Ammon's horn (tissue), 1 donor: ENCODE data around the gene SRRM3.
"Not testable (repeated sequence)": the region's sequence is repeated elsewhere in the genome, so short reads cannot be mapped to it uniquely, and the experiment has no call there.

Experiments
- DNase-seq: peaks from one replicate; pipeline ENCODE4 v3.0.0-alpha.2; 2016; ENCODE audit warnings: low spot score

Gene SRRM3

DNA sequence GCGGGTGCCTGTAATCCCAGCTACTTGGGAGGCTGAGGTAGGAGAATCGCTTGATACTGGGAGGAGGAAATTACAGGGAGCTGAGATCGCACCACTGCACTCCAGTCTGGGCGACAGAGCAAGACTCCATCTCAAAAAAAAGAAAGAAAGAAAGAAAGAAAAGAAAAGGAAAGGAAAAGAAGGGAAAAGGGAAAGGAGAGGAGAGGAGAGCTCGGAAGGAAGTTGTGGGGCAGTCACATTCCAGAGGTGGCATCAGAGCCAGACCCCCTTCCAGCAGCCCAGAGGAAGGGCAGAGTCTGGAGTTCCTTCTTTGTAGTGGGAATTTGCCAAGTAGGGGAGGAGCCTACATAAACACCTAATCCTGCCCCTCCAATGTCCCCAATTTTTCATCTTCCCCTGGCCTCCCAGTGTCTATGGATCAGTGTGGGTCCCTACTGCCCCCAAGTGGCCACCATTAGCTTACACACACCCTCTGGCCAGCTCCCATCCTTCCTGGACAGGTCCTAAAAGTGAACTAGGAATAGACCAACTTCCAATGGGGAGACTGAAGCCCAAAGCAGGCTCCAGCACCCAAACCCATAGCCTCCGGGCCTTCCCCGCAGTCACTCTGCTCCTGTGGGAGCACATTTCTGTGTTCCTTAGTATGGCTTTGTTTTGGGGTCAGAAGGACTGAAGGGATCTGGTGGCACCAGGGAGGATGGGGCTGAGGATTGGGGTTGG is 61.1 kb downstream of the SRRM3 start:
- peak; percentile 75 for DNase-seq

DNA sequence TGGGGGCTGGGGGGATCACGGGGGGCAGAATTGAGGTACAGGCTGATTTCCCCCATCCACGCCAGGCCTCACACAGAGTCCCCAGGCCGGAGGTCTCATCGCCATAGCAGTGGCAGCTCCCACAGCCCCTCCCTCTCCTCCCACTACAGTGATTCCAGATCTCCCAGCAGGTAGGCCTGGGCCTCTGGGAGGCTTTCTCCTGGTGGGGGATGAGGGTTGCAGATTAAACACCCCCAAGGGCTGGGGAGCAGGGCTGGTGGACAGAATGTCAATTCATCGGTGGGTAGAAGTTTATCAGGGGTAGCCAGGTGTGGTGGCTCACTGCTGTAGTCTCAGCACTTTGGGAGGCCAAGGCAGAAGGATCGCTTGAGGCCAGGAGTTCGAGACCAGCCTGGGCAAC is 63.6 kb downstream of the SRRM3 start:
- no peak for DNase-seq

DNA sequence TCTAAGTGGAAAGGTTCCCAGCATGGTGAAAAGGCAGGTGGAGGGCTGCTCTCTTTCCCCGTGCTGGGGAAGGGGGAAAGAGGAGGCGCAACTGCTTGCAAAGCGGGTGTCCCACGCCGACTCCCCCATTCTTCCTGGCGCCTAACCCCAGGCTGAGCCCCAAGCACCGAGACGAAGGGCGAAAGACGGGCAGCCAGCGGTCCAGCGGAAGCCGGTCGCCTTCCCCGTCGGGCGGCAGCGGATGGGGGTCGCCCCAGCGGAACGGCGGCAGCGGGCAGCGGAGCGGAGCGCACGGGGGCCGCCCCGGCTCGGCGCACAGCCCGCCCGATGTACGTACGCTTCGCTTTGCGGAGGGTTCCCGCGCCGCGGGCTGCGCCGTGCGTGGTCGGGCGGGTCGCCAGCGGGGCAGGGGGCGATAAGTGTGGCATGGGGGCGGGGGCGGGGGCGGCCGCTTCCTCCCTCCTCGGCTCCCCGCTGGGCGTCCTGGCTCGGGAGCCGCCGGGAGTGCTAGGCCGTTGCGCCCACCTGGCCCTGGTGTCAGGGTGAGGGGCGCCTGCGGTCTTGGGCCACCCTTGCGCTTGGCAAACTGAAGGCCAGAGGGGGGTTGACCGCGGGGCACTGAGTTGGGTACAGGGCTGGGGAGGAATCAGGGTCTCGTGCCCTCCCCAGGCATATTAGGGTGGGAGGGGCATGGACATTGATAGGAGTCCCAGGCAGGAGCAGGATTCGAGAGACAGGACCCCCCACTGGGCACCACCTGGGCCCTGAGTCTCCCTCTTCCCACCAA is 65.6 kb downstream of the SRRM3 start:
- DNase-seq: no peak

GRCh38 chr7:76267894-76268183 is 66.1 kb downstream of the SRRM3 start:
- DNase-seq: no peak

DNA sequence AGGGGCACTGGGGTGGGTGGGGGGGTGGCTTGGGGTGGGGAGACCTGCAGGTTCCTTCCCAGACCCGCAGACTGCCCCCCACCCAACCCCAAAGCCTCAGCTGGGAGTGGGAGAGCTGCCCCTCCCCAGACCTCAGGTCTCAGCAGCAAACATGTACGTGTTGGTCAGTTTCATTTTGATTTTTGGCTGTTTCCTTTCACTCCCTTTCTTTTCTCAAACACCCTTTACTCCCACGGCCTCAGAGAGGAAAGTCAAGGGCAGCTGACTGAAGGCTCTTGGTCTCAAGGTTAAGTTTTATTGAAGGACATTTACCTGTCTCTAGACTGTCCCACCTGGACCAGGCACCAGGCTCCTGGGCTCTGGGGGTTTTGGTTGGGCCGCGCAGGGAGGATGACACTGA is 66.7 kb downstream of the SRRM3 start:
- no peak for DNase-seq

GRCh38 chr7:76269895-76270294 is 68.2 kb downstream of the SRRM3 start:
- DNase-seq: peak; percentile 38

DNA sequence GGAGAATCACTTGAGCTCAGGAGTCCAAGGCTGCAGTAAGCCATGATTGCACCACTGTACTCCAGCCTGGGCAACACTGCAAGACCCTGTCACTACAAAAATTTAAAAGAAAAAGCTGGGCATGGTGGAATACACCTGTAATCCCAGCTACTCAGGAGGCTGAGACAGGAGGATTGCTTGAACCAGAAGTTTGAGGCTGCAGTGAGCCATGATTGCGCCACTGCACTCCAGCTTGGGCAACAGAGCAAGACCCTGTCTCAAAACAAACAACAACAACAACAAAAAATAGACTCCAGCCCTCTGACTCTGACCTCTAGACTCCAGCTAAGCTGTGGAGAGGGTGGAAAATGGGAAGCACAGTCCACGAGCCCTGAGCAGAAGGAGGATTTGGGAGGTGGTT is 69.7 kb downstream of the SRRM3 start:
- DNase-seq: not testable (repeated sequence)

DNA sequence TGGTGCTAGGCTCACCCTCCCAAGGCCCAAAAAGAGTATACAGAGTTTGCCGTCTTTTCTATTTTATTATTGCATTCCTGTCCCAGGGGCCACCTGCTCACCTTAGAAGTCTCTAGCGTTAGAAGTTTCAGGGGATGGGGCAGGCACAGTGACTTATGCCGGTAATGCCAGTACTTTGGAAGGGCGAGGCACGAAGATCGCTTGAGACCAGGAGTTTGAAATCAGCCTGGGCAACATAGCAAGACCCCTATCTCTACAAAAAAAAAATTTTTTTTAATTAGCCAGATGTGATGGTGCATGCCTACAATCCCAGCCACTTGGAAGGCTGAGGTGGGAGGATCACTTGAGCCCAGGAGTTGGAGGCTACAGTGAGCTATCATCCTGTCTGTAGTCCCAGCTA is 70.4 kb downstream of the SRRM3 start:
- DNase-seq: no peak

GRCh38 chr7:76272851-76273497 is 71.3 kb downstream of the SRRM3 start:
- no peak for DNase-seq

- DNase-seq: no peak
Observed at GRCh38 chr7:76273503-76273902, 71.8 kb downstream of the SRRM3 start.

DNA sequence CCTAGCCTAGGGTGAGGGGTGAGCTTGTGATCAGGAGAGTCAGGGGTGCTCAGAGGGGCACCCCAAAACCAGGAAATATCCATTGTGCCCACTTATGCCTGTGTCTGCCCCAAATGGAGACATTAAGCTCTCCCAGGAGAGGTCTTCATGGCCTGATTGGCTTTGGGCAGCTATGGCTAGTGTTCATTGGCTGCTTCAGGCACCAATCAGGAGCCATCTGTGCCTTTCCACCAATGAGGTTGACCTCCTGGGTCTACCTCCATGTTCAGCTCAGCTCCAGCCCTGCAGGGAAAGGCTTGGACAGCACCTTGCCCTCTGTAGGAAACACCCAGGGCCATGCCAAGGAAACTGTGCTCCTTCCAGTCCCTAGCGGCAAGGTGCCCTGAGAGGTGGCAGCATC is 76.8 kb downstream of the SRRM3 start:
- no peak for DNase-seq

GRCh38 chr7:76280408-76280807 is 78.7 kb downstream of the SRRM3 start:
- no peak for DNase-seq

DNA sequence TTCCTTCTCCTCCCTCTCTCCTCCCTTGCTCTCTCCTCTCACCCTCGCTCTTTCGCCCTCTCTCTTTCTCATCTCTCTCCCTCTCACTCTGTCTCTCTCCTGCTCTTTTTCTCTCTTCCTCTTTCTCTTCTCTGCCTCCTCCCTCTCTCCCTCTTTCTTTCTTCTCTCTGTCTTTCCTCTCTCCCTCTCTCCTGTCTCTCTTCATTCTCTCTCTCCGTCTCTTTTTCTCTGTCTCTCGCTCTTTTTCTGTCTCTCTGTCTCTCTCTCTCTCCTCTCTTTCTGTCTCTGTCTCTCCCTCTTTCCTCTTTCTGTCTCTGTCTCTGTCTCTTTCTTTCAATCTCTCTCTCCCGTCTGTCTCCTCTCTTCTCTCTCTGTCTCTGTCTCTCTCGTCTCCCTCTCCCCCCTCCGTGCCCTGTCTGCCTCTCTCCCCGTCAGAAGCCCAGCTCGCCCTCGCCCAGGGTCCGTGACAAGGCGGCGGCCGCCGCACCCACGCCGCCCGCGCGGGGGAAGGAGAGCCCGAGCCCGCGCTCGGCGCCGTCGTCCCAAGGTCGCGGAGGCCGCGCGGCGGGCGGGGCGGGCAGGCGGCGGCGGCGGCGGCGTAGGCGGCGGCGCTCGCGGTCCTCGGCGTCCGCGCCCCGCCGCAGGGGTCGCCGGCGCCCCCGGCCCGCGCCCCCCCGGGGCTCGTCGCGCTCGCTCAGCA is 79.5 kb downstream of the SRRM3 start:
- no peak for DNase-seq

DNA sequence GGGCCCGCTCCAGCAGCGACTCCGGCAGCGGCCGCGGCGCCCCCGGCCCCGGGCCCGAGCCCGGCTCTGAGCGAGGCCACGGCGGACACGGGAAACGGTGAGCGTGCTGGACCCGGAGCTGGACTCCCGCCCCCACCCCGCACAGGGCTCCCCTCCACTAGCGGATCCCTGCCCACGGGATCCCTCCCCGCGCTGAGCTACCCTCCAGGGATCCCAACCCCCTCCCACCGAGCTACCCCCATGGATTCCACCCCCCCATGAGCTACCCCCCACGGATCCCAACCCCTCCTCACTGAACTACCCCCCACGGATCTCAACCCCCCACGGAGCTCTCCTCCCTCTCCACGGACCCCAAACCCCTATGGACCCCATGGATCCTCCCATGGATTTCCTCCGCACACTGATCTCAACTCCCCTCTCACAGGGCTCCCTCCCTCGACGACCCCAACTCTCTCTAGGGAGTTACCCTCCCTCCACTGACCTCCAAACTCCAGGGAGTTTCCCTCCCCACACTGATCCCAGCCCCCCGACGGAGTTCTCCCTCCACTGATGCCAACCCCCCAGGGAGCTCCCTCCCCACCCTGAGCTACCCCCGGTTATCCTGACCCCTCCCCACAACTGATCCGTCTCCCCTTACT is 80.1 kb downstream of the SRRM3 start:
- no peak for DNase-seq

- no peak for DNase-seq
Observed at GRCh38 chr7:76282344-76283253, 80.9 kb downstream of the SRRM3 start.

DNA sequence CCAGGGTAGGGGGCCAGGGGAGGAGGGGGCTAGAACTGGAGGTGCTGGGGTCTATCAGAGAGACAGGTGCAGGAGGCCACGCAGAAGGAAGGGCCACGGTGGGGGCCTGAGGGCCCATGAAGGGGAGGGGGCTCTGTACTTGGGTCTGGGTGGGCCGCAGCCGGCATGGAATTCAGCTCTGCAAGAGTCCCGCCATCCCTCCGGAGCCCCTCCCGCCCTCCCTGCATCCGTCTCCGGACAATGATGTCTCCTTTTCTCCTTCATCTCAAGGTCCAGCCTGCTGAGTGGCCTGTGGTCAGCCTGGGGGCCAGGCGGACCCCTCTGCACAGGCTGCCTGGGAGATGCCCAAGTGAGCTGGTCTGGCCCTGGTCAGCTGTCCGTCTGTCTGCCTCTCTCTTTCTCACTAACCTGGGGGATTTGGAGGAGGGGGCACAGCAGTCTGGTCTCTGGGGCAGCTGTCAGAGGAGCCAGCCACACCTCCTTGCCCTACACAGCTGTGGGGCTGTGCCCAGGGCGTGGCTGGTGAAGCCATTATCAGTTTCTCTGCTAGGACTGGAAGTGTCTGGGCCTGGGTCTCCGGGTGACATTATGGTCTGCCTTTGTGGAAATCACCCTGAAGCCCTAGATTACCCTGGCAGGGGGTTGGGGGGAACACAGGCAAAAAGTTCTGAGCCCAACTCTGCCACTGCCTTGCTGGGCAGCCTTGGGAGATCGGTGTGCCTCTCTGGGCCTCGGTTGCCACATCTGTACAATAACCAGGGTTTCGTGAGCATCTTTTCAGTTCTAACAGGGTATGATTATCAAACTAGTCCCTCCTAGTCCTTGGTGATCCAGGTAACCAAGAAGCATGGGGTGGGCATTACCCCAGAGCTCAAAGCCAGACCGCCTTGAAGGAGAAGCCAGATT is 81.8 kb downstream of the SRRM3 start:
- no peak for DNase-seq

GRCh38 chr7:76285604-76286374 is 84.1 kb downstream of the SRRM3 start:
- DNase-seq: no peak

DNA sequence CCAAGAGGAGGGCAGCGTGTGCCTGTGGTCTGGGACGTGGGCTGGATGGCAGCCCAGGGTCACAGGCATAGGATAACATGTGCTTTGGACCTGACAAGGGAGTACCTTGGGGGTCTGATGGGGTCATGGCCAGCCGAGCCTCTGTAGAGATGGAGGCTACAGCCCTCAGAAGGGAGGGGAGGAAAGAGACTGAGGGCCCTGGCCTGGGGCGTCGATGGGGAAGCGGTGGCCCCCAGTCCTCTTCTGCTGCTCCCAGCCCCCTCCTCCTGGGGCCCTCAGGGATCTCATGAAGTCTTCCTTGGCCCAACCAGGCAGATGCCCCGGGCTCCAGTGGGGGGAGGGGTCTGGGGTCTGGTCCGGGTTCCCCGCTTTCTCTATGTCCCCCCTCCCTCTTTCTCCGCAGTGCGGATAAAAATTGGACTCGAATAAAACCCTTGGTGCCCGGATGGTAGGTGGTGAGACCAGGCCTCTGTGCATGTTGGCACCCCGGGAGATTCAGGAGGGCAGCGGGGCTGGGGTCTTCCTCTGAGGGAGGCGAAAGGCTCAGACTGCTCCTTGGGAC is 85.2 kb downstream of the SRRM3 start:
- no peak for DNase-seq

DNA sequence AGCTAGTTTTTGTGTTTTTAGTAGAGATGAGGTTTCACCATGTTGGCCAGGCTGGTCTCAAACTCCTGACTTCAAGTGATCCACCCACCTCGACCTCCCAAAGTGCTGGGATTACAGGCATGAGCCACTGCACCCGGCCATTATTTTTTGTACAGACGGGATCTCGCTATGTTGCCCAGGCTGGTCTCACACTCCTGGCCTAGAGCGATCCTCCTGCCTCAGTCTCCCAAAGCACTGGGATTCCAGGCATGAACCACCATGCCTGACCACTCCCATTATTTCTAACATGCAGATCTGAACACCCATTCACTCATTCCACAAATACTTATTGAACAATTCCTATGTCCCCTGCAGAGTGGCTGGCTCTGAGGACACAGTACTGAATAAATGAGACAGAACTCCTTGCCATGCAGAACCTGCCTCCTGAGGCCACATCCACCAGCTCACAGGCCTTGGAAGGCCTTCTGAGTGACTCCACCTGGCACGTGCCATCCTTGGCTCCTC is 89.2 kb downstream of the SRRM3 start:
- DNase-seq: not testable (repeated sequence)
